GM12865 (cell line): ENCODE data around the gene TXNDC12.

Experiments
- DNase-seq: peaks from one replicate; pipeline ENCODE4 v3.0.0; 2010; ENCODE audit warnings: low read depth
- H3K4me3 ChIP-seq: 2 replicates; pipeline ENCODE4 v1.5.1; 2011; ENCODE audit warnings: mild to moderate bottlenecking, low read depth, low read length, control low read depth
- TF ChIP-seq, protein P1 (sequence below): IDR thresholded peaks from 2 replicates; pipeline ENCODE4 v1.5.1; 2011; ENCODE audit warnings: low read length, control low read depth, low read depth, inconsistent platforms; ENCODE audit not compliant: insufficient read depth; ENCODE audit errors: missing control alignments

The TXNDC12 gene

DNA sequence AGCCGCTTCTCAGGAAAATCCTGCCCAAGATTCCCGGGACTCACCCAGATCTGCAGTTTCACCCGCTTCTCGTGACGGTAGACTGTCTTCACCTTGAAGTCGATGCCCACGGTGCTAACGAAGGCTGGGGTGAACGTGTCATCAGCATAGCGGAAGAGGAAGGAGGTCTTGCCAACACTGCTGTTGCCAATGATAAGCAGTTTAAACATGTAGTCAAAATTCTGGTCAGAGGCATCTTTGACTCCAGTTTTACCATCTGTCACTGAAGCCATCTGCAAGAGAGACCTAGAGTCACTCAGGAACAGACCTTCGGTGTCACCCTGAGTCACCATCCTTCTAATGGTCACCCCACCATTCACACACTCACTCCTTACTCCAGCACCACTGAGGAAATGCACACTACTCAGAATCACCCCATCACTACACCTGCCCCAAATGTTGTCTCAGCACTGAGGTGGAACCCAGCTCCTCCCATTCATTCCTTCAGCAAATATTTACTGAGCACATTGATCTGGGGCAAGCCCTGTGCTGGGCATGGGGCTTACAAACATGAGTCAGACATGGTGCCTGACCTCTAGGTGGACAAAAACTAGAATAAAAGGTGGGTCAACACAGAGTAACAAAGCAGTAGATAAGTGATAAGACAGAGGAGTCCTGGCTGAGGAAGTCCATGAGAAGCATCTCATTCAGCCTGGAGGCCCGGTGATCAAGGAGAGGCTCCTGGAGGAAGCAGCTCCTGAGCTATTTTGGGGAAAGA lies 78.0 kb downstream of the TXNDC12 start:
- no peak overlapping the region for H3K4me3 ChIP-seq
- TF ChIP-seq, protein P1, sequence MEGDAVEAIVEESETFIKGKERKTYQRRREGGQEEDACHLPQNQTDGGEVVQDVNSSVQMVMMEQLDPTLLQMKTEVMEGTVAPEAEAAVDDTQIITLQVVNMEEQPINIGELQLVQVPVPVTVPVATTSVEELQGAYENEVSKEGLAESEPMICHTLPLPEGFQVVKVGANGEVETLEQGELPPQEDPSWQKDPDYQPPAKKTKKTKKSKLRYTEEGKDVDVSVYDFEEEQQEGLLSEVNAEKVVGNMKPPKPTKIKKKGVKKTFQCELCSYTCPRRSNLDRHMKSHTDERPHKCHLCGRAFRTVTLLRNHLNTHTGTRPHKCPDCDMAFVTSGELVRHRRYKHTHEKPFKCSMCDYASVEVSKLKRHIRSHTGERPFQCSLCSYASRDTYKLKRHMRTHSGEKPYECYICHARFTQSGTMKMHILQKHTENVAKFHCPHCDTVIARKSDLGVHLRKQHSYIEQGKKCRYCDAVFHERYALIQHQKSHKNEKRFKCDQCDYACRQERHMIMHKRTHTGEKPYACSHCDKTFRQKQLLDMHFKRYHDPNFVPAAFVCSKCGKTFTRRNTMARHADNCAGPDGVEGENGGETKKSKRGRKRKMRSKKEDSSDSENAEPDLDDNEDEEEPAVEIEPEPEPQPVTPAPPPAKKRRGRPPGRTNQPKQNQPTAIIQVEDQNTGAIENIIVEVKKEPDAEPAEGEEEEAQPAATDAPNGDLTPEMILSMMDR: no peak
- no peak for DNase-seq

DNA sequence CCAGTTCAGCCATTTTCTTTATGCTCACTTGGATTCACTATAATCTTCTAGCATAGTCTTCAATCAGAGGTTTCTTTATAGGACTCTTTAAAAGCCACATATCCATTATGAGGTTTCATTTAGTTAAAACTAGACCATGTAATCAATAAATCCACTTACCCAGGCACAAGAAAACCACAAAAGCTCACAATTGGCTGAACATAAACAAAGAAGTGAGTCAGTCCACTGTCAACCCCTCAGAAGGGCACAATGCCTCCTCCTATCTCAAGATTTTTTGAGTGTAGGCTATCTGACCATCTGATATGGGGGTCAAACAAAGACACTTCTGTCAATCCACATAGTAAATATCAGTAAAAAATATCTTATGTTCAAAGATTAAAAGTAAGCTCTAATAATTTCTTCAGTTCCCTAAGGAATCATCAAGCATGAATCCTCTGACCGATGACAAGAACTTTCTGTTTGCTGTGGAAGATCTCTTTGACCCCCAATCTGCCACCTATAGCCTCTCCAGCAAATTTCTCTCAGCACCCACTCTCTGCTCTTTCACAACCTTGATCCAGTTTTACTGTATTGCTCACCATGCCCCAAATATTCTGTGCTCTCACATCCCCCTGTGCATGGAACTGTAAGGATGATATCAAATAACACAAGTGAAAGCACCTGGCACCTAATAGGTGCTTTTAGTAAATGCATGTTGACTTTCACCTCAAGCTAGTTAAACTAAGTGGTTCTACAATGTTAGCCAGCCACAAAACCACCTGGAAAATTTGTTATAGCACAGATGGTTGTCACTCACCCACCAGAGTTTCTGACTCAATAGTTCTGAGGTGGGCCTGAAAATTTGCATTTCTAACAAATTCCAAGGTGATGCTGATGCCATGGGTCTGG lies 81.2 kb downstream of the TXNDC12 start:
- TF ChIP-seq, protein P1: no peak
- DNase-seq: peak; percentile 53
- H3K4me3 ChIP-seq: no peak overlapping the region
